ENCODE results near the gene HDDC3.
"Not testable (repeated sequence)": the region's sequence is repeated elsewhere in the genome, so short reads cannot be mapped to it uniquely, and the experiment has no call there.

HDDC3 gene

GRCh38 chr15:90909976-90910375, 22.4 kb downstream of the HDDC3 start:
- DNase-seq (ENCODE audit: low spot score), result no peak

- DNase-seq (ENCODE audit: low spot score), result not testable (repeated sequence)
Measured at GRCh38 chr15:90909449-90909848, 22.9 kb downstream of the HDDC3 start.

DNA sequence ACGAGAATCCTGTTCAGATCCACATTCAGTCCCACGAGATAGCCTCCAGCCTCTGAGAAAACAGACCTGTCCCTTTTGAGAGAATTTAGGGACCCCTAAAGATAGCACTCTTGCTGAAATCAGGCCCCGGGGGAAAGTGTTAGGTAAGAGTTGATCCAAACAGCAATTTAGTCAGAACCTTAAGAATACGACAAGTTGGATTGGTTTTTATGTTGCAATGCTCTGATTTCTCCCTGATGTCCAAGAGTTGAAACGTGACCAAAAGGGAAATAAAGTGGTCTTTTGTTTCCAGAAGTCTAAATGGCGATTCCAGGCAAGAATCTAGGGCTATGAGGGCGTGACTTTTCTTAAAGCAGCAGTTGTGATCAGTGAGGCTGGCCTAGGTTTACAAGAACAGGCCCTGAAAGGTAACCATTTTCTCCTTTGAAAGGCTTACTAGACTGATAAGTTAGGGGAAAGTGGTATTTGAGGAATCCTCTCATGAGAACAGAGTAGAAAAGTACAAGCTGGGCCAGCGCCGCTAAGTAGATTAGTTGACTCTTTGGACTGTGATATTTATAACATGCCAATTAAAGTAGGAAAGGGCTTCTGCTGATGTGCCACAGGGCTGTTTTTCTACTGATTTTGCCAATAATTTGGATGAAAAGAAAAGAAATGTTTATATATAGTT, 24.4 kb downstream of the HDDC3 start:
- no peak for DNase-seq (ENCODE audit: low spot score)

- DNase-seq (ENCODE audit: low spot score), result no peak
Measured at GRCh38 chr15:90907051-90907660, 25.2 kb downstream of the HDDC3 start.

GRCh38 chr15:90906181-90906849, 26.0 kb downstream of the HDDC3 start:
- DNase-seq (ENCODE audit: low spot score), result no peak

GRCh38 chr15:90905306-90906180, 26.8 kb downstream of the HDDC3 start:
- DNase-seq (ENCODE audit: low spot score), result no peak

- no peak for DNase-seq (ENCODE audit: low spot score)
Measured at GRCh38 chr15:90904746-90905145, 27.6 kb downstream of the HDDC3 start.

DNA sequence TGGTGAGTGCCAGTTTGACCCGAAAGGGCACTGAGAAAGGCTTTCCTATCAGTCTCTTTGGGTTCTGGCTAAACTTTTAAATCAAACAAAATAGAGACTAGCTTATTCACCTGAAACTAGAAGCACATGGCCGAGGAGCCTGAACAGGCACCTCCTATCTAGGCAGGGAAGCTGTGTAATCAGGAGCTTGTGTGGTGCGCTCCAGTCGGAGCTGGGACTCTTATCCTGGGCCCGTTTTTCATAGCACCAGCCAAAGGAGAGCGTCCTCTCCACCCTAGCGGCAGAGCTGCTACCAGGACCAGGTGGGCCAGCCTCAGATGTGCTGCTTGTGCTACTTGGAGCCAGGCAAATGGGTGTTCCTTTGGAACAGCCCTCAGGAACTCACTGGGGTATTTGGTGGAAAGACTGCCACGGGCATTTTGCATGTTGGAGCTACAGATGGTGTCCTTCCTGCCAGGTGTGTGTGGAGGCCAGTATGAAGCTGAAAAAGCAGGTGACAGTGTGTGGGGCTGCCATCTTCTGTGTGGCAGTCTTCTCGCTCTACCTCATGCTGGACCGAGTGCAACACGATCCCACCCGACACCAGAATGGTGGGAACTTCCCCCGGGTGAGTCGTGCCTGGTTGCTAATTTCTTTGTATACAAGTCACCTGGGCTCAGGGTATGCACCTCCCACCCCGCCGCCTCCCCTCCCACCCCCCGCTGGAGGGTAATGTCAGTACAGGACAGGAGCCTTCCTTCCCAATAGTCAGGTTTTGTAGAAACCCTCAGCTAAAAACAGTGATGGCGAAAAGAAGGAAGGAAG, 28.4 kb downstream of the HDDC3 start:
- peak; percentile 97 for DNase-seq (ENCODE audit: low spot score)

- peak; percentile 93 for DNase-seq (ENCODE audit: low spot score)
Measured at GRCh38 chr15:90902840-90903732, 29.3 kb downstream of the HDDC3 start, which contains the start of gene MAN2A2. Gene MAN2A2 (plus strand): TSS chr15:90903302. CDS start chr15:90904208, 906 bp downstream.

GRCh38 chr15:90902040-90902839, 30.1 kb downstream of the HDDC3 start:
- DNase-seq (ENCODE audit: low spot score), result peak; percentile 100

- DNase-seq (ENCODE audit: low spot score), result no peak
Measured at GRCh38 chr15:90901175-90902039, 30.9 kb downstream of the HDDC3 start.

- DNase-seq (ENCODE audit: low spot score), result not testable (repeated sequence)
Measured at GRCh38 chr15:90897131-90897655, 35.2 kb downstream of the HDDC3 start.

DNA sequence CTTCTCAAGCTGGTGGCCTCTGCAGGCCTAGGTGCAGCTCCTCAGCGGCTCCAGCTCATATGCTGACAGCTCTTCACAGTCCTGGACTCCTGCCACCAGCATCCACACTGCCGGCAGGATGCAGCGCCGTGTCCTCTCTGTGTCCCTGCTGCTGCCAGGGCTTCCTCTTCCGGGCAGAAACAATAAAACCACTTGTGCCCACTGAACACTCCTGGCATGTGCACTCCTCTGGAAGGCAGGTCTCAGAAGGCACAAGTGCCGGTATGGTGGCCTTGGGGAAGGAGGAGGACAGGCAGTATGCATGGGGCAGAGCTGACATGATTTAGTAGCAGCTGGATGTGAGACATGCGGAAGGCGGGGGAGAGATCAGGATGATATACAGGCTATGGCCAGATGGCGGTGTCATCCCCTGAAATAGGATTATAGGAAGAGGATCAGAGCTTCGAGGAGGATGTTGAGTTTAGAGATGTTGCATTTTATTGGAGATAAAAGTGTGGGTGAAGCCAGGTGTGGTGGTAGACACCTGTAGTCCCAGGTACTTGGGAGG, 36.7 kb downstream of the HDDC3 start:
- no peak for DNase-seq (ENCODE audit: low spot score)

- no peak for DNase-seq (ENCODE audit: low spot score)
Measured at GRCh38 chr15:90893175-90894090, 38.9 kb downstream of the HDDC3 start.

- DNase-seq (ENCODE audit: low spot score), result no peak
Measured at GRCh38 chr15:90892498-90893174, 39.7 kb downstream of the HDDC3 start.

DNA sequence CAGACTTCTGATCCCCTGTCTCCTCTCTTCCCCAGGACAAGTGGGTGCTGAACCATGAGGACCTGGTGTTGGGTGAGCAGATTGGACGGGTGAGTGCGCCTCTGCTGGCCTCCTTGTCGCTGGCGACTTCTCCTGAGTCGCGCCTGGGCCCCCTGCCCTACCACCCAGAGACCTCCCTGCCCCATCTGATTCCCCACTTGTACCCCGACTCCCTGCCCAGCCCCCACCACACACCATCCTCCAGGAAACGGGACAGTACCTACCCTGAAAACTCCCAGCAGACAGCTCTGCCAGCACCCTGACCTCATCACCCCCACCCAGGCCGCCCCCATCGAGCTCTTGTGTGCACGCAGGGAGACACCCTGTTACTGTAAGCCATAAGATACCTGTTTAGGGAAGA, 40.3 kb downstream of the HDDC3 start:
- no peak for DNase-seq (ENCODE audit: low spot score)

All from HuH-7.5 (cell line).